Retinal pigment epithelial cell (primary cell): ENCODE measurements around the gene RFX2.

Experiments used
- DNase-seq: peaks from one replicate; pipeline ENCODE4 v3.0.0-alpha.2; 2010; ENCODE audit warnings: low read depth
- H3K4me3 ChIP-seq: 2 replicates; pipeline ENCODE4 v1.5.1; 2011; ENCODE audit warnings: mild to moderate bottlenecking, low read length, control low read depth, moderate library complexity
- CTCF ChIP-seq: conservative IDR thresholded peaks from 2 replicates; pipeline ENCODE4 v1.5.1; 2011; ENCODE audit warnings: low read depth, low read length, control low read depth, inconsistent platforms

The RFX2 gene

DNA sequence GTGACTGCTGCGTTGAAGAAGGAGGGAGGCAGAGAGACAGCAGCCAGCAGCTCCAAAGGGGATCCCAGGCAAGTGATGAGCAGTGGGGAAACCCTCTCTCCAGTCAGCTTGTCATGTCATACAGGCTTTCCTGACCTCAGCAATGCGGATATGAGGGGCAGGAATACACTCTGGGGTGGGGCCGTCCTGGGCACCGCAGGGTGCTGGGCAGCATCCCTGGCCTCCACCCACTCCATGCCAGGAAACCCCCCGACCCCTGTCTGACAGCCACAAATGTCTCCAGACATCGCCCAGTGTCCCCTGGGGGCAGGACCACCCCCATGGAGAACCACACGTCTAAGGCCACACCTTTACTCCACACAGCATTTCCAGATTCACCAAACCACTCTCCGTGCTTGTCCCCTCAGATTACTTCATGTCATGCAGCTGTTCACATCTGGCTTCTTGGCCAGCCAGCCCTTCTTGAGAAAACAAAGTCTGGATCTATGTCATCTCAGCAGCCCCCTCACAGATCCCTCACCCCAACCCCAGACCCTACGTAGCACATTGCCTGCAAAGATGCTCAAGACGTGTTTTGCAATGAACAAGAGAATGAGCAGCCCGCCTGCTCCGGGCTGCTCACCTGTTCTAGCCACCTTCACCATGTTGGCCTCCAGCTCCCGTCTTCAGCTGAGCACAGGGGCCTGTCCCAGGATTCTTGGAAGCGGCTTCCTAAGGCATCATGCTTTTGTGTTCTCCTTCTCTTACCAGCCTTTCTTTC is 46.5 kb downstream of the RFX2 start:
- TF ChIP-seq CTCF = no peak
- H3K4me3 ChIP-seq = no peak overlapping the region
- no peak for DNase-seq

DNA sequence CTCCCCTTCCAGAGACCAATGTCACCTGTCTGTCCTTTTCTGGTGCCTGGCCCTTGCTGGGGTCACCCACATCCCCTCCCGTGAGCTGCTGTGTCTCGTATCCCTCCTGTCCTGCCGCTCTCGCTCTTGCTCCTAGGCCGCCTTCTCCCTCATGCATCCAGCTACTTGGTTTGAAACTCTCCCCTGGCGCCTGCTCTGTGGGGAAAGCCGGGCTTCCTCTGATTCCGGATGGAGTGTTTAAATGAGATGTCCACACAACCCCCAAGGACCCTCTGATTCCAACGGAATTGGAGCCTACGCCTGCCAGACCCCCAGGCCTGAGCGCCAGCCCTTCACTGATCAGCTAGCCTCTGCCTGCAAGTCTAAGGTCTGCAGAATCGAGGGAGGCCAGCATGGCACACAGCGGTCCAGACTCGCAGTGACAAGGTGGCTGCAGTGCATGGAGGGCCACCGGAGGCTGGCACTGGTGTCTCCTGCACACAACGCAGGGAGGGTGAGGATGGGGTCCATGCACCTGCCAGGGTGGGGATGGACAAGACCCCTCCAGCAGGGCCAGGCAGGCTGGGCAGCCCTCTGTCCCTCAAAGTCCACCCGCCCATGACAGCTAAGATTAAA is 47.2 kb downstream of the RFX2 start:
- no peak overlapping the region for H3K4me3 ChIP-seq
- no peak for TF ChIP-seq CTCF
- no peak for DNase-seq

- DNase-seq = no peak
- no peak for TF ChIP-seq CTCF
- no peak overlapping the region for H3K4me3 ChIP-seq
Observed at GRCh38 chr19:6062274-6062673, 48.0 kb downstream of the RFX2 start.

GRCh38 chr19:6061376-6062130 is 48.7 kb downstream of the RFX2 start:
- no peak for TF ChIP-seq CTCF
- no peak overlapping the region for H3K4me3 ChIP-seq
- no peak for DNase-seq

- no peak overlapping the region for H3K4me3 ChIP-seq
- DNase-seq = peak; percentile 90
- TF ChIP-seq CTCF = no peak
Observed at GRCh38 chr19:6060600-6061375, 49.5 kb downstream of the RFX2 start.

DNA sequence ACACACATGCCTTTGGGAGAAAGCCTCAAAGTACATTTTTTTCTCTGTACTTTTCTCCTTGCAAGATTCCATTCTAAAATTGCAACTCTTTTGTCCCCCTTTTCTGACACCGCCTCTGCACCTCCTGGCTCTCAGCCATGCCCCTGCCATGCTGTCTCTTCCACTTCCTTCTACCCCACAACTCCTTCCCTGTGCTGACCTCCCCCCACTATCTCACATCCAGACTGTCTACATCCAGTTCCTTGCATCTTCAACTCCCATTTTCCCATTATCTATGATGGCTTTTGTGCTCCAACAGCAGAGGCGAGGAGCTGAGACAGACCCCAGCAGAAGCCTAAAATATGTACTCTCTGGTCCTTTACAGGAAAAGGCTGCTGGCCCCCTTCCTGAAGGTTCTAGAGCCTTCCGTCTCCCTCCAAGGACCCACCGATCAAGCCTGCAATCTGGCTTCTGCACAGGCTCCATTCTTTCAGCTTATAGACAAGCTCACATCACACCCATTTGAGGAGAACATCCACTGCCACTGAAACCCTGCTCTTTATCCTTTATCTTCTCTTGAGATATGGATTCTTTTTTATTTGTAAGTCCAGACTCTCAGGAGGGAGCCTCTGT is 50.2 kb downstream of the RFX2 start:
- no peak overlapping the region for H3K4me3 ChIP-seq
- DNase-seq = no peak
- no peak for TF ChIP-seq CTCF
